Subcutaneous abdominal adipose tissue (tissue), 5 donors: Measurements from ENCODE around the gene GBX1.

Source experiments
- H3K27ac ChIP-seq: one replicate; pipeline ENCODE4 v1.7.0; 2013; ENCODE audit warnings: low read depth, mild to moderate bottlenecking, inconsistent platforms, low read length, moderate library complexity
- H3K27me3 ChIP-seq, 5 donors: one replicate each; pipeline ENCODE4 v1.7.0; 2013; ENCODE audit warnings: low read length in 5 of 5, inconsistent platforms in 1 of 5; ENCODE audit not compliant: control insufficient read depth in 5 of 5, insufficient read depth in 4 of 5
- H3K36me3 ChIP-seq, 5 donors: one replicate each; pipeline ENCODE4 v1.7.0; 2013; ENCODE audit warnings: low read length in 5 of 5; ENCODE audit not compliant: control insufficient read depth in 5 of 5, insufficient read depth in 5 of 5
- H3K4me1 ChIP-seq, 5 donors: one replicate each; pipeline ENCODE4 v1.7.0; 2013; ENCODE audit warnings: low read length in 5 of 5, mild to moderate bottlenecking in 3 of 5, moderate library complexity in 1 of 5; ENCODE audit not compliant: control insufficient read depth in 5 of 5, insufficient read depth in 5 of 5
- H3K4me3 ChIP-seq, 5 donors: one replicate each; pipeline ENCODE4 v1.7.0; 2013; ENCODE audit warnings: low read length in 5 of 5, low read depth in 1 of 5
- H3K9ac ChIP-seq, 5 donors: one replicate each; pipeline ENCODE4 v1.7.0; 2013; ENCODE audit warnings: low read length in 5 of 5, mild to moderate bottlenecking in 4 of 5, moderate library complexity in 3 of 5
- H3K9me3 ChIP-seq, 5 donors: one replicate each; pipeline ENCODE4 v1.7.0; 2013; ENCODE audit warnings: low read length in 5 of 5; ENCODE audit not compliant: control insufficient read depth in 5 of 5
- donor health status: healthy.
- donor health status: healthy.
- donor health status: healthy.
- donor health status: healthy.
- donor health status: healthy.

The GBX1 gene

DNA sequence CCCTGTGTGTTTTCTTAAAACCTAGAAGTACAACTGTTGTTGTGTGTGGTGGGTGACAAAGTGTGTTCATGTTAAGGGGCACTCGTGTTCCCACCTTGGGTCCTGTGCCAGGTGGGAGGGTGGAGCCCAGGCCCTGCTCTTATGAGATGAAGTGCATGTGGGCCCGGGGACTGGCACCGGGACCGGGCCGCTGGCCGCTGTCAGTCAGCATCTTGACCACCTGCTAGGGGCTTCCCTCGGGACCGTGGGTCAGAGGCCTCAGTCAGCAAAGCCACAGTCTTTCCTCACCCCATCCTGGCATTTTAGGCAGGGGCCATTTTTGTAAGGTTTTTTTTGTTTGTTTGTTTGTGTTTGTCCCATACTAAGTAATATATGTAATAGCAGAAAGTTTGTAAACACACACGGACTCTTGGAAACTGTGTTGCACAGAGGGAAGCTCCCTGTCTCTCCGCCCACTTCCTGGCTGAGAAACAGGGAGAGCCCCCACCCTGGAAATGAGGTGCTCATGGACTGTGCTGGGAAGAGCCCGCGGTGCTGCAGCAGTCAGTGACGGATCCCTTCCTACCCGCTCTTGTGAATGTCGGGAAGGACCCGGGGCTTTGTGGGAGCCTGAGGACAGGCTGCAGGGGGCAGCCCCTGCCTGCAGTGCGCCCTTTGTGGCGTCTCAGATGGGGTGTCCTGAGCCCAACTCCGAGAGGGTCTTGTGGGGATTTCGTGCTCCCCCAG is 67.8 kb downstream of the GBX1 start:
- H3K4me3 ChIP-seq = no peak overlapping the region

More for the DNA sequence above, 67.8 kb downstream of the GBX1 start:
- Histone ChIP-seq H3K9me3 (no peaks in the 10 kb centered on the region), H3K27me3 (no peaks in the 10 kb centered on the region), H3K4me1 (peaks cover 2 to 36% (median 29%) of the 10 kb centered on the region in 5 donors), H3K36me3 (peaks cover 0 to 12% (median 2%) of the 10 kb centered on the region in 5 donors), H3K27ac (no peak overlapping the region), H3K9ac (peak overlapping the region in 1 of 5 donors; percentile 17)
